Fibroblast of lung (primary cell): Measurements from ENCODE around the gene NAIF1.

ENCODE experiments used
- EZH2 ChIP-seq: IDR thresholded peaks from 2 replicates; pipeline ENCODE4 v1.5.1; 2012; ENCODE audit warnings: low read length, control low read depth, mild to moderate bottlenecking; ENCODE audit errors: missing control alignments
- TF ChIP-seq, protein P1 (sequence below), 2 donors: IDR thresholded peaks in 1 of 2; conservative IDR thresholded peaks in 1 of 2; 1 replicate in 1 of 2; 2 replicates in 1 of 2; pipeline ENCODE4 v1.5.1; 2011 to 2012; ENCODE audit warnings: low read length in 2 of 2, control low read depth in 1 of 2, inconsistent platforms in 1 of 2, low read depth in 1 of 2, mild to moderate bottlenecking in 1 of 2

DNA sequence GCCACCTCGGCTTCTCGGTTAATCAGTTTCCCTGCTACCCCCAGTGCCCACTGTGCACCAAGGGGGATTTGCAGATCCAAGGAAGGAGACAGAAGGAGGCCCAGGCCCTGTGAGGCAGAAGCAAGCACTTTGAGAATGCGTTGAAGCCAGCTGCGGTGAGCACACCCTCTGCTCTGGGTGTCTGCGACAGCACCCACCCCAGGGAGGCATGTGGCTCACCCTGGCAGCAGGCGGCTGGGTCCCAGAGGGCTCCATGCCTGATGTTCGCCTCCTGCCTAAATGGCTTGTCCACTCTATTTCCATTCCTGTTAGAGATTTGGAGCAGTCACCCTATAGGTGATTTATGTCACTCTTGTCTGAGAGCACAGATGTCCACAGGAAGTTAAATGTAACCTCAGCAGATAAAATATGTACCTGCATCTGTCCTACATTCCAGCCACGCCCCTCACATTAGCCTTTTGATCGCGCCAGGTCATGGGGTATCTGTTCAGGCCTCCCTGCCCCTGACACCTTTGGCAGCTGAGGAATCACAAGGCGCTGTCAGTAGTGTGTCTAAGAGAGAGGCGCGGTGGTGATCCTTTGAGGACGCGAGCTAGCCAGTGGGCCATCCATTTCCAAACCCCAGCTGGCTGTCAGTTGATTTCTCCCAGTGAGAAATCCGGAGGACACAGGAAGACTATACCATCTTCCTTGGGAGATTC is 32.3 kb upstream of the NAIF1 start:
- TF ChIP-seq, protein P1, sequence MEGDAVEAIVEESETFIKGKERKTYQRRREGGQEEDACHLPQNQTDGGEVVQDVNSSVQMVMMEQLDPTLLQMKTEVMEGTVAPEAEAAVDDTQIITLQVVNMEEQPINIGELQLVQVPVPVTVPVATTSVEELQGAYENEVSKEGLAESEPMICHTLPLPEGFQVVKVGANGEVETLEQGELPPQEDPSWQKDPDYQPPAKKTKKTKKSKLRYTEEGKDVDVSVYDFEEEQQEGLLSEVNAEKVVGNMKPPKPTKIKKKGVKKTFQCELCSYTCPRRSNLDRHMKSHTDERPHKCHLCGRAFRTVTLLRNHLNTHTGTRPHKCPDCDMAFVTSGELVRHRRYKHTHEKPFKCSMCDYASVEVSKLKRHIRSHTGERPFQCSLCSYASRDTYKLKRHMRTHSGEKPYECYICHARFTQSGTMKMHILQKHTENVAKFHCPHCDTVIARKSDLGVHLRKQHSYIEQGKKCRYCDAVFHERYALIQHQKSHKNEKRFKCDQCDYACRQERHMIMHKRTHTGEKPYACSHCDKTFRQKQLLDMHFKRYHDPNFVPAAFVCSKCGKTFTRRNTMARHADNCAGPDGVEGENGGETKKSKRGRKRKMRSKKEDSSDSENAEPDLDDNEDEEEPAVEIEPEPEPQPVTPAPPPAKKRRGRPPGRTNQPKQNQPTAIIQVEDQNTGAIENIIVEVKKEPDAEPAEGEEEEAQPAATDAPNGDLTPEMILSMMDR (conservative IDR thresholded peaks at IDR 0.05 in 1 of 2, IDR thresholded peaks at IDR 0.05 in 1 of 2; ENCODE audit: low read depth in 1 of 2, low read length in 2 of 2) = no peak
- TF ChIP-seq EZH2 = no peak
